Embryonic facial prominence (tissue), 1 donor: ENCODE measurements around the gene KDM3B.
A peak's percentile ranks its signal among the peaks of the same experiment; 100 is the strongest.
"Not testable (repeated sequence)": the region's sequence is repeated elsewhere in the genome, so short reads cannot be mapped to it uniquely, and the experiment has no call there.

ENCODE experiments used
- DNase-seq: peaks from one replicate; pipeline ENCODE4 v3.0.0-alpha.2; 2016; ENCODE audit errors: extremely low spot score

The KDM3B gene

DNA sequence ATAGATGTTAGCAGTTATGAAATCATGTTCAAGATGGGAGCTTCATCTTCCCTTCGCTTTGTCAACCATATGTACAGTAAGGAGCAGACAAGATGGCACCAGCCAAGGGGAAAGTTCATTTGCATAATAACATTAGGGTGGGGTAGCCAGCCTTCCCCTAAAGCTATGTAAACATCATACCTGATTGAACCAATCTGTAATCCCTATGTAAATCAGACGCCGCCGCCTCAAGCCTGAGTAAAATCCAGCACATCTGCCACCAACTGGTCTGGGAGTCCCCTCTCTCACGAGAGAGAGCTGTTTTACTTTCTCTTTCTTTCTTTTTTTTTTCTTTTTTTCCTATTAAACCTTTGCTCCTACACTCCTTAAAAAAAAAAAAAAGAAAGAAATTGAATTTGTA is 55.5 kb downstream of the KDM3B start:
- no peak for DNase-seq

DNA sequence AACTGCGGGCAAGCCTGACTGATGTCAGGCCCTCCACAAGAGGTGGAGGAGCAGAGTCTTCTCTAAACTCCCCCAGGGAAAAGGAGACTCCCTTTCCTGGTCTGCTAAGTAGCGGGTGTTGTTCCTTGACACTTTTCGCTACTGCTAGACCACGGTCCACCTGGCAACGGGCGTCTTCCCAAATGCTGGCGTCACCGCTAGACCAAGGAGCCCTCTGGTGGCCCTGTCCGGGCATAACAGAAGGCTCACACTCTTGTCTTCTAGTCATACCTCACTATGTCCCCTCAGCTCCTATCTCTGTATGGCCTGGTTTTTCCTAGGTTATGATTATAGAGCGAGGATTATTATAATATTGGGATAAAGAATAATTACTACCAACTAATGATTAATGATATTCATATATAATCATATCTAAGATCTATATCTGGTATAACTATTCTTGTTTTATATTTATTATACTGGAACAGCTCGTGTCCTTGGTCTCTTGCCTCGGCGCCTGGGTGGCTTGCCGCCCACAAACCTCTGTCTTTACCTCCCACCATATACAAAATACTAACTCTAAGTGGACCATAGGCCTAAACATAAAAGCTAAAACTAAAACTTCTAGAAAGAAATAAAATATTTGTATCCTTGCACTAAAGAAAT is 58.6 kb downstream of the KDM3B start:
- not testable (repeated sequence) for DNase-seq

DNA sequence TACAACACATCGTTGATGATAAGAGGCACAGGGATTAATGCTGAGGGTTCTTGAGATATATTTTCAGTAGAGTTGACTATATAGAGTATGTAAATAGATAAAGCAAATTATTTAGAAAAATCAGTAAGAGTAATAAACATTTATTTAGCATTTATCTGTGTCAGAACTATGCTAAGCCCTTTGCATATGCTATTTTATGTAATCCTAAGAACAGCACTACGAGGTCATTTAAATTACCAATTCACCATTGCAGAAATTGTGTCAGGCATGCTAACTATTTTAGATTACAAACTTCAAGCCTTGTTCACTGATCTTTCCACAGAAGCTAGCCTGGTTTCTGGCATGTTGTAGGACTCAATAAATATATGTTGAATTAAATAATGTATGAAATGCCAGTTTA is 66.0 kb downstream of the KDM3B start:
- no peak for DNase-seq

DNA sequence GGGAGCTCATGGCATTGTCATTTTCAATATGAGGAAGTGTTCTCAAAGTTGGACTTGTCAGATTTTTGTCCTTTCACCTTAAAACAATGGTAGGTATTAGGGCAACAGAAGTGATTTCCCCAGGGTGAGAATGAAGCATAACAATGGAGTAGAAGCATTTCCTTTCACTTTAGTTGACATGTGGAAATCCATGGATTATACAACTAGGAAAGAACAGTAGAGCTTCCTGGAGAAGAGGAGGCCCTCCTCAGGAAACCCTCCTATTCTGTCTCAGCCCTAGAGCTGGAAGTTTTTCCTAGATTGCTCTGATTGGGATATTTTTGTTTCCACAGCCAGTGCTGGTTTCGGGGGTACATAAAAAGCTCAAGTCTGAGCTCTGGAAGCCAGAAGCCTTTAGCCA is 72.6 kb downstream of the KDM3B start:
- no peak for DNase-seq

DNA sequence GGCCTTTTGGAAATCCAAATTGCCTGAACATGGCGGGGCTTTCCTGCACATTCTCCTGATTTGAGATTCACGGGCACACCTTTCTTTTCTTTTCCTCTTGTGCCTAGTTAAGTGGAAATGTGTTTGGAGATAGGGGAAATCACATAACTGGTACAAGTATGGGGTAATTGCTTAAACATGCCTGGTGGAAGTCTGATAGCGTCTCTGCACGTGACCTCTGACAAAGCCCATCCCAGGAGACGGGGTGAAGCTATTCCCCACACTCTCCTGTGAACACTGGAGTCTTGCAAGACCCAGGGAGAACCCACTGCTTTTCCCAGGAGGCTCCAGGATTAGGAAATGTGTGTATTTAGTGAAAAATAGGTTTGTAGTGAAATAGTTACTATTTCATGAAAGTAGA is 83.5 kb downstream of the KDM3B start:
- DNase-seq: no peak

DNA sequence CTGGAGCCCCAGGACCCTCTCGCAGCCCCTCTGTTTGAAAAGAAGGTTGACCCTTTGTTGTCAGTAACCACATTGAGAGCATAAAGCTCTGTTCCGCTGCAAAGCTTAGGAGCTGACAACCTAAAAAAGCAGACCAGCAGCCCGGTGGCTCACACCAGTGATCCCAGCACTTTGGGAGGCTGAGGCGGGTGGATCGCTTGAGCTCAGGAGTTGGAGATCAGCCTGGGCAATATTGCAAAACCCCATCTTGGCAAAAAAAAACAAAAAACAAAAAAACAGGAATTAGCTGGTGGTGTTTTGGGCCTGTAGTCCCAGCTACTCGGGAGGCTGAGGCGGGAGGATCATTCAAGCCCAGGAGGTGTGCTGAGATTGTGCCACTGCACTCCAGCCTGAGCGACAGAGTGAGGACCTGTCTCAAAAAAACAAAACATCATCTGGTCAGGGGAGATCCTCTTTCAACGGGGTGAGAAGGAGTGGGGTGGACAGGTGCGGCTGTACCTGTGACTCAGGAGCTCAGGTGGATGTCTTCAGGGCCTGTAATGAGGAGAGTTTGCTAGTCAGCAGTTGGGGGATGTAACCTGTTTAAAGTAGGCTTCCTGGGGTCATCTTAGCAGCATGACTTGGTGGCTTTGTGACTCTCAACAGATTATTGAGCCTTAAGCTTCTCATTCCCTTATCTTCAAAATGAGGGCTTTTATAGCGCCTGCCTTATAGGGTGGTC is 85.7 kb downstream of the KDM3B start:
- no peak for DNase-seq

DNA sequence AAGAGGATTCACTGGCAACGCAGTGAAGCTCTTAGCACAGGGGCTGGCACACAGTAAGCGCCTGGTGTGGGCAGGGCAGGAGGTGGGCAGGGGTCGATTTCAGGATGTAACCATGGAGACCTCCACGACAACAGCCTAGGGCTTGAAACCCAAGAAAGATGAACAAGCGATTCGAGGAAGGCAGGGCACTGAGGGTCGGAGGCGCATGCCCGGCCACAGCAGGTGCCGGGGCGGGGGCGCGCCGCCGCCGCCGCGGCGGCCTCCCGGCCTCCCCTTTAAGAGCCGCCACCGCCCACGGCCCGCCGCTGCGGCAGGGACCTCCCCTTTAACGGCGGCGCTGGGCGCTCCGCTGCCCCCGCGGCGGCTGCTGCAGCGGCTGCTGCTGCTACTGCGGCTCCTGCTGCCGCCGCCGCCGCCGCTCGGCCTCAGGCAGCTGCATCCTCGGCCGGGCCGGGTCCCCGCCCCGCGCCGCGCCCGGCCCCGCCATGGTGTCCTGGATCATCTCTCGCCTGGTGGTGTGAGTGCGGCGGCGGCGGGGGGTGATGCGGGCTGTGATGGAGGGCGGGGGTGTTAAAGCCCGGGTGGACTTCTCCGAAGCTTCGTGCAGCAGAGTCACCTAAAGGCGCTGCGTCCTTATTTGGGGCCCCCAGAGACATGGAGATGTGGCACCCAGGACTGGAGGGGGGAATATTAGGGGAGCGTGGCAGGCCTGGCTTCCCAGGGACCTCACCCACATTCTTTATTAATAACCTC is 86.4 kb downstream of the KDM3B start, which contains the start of gene REEP2:
Gene REEP2 (plus strand): TSS at position 334 of the 753 bp plus-strand sequence. CDS start 152 bp downstream, at position 486.
- no peak for DNase-seq

DNA sequence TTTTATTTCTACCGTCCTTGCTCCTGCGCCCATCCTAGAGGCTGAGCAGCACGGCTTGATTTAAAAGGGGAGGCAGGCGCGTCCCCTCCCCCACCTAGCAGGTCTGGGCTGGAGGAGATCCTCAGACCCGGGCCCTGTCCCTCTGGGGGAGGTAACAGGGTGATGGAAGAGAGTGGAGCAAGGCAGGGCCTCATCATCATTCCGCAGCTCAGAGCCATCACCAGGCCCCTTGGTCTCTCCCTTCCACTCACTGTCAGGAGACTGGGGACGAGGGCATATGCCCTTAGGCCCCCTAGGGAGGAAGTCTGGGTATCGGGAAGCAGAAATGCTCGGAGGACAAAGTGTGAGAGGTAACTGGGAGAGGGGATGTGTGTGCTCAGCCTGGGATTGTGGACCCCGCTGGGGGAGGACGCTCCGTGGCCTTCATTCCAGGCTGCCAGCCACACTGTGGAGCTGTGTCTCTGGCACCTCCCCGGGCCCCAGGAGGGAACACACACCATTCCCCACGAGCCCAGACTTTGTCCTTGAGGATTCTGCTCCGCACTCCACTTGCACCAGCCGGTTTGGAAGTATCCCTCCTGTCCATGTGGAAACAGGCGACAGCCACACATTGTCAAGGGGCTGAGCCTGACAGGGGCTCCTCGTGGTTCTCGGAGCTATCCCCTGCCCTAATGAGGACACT is 87.1 kb downstream of the KDM3B start:
- DNase-seq: no peak

DNA sequence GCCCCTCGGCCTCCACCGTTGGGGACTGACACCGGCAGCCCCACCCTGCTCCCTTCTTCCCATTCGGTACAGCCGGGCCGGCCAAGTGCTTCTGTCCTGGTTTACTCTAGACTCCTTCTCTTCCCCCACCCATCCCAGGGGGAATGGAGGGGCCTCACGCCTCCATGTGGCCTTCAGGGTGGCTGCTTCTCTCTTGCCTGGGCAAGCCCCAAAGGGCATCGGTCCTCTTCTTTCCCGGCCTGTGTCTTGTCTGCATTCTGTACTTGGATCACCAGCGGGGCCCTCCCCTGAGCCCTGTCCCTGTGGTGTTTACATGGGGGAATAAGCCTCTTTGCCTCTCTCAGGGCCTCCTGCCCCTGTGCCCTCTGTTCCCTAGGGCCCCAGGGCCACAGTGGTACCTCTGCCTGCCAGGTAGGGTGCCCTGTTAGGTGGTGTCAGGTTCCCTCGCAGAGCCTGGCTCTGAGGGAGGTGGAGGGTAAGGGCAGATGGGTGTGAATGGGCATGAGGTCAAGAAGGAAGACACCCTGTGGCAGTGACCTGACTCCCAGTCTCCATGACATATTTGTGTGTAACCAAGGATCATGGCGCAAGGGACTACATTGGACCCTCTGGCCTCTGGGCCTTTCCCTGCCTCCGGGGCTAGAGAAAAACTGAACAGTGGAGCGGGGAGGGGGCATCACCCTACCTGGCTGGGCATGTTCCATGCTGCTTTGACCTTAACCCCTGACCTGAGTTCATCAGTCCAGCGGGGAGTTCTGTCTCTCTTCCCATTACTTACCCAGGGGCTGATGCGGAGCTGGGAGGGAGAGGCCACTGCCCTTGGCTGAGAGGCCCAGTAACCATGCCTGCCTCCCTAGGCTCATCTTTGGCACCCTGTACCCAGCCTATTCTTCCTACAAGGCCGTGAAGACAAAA is 87.9 kb downstream of the KDM3B start:
- DNase-seq: no peak

DNA sequence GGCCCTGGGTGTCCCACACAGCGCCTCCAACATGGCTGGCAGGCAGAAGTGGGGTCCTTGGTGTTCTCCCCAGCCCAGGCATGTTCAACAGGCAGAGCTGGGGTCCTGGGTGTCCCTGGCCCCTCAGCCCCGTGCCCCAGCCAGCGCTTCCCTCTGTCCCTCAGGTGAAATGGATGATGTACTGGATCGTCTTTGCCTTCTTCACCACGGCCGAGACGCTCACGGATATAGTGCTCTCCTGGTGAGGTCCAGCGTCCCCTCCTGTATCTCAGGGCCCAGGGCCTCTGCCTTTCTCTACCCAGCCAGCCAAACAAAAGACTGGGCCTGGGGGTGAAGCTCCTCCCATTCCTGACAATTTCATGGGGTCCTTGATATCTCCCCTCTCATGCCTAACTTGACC is 88.7 kb downstream of the KDM3B start:
- DNase-seq: no peak

DNA sequence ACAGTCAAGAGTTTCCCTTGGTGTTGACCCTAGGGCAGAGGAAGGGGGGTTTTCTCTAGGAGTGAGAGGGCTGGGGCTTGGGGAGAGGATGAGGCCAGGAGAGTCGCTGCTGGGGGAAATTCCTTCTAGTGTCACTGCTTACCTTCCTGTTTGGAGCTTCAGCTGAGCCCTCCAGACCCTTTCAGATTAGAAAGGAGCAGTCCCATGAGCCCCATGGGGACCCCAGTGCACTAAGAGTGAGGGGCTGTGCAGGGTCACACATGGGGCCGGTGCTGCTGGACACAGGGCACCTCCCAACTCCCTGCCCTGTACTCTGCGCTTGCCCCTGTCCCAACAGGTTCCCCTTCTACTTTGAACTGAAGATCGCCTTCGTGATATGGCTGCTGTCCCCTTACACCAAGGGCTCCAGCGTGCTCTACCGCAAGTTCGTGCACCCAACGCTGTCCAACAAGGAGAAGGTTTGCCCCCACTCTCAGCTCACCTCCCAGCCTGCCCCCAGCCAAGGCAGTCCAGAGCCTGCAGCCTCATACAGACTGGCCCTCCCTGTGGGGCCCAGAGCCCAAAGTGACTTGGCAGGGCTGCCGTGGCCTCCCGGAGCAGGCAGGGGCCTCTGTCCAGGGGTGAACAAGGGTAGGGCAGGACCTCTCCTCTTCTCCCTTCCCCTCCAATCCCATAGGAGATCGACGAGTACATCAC is 91.7 kb downstream of the KDM3B start:
- no peak for DNase-seq

DNA sequence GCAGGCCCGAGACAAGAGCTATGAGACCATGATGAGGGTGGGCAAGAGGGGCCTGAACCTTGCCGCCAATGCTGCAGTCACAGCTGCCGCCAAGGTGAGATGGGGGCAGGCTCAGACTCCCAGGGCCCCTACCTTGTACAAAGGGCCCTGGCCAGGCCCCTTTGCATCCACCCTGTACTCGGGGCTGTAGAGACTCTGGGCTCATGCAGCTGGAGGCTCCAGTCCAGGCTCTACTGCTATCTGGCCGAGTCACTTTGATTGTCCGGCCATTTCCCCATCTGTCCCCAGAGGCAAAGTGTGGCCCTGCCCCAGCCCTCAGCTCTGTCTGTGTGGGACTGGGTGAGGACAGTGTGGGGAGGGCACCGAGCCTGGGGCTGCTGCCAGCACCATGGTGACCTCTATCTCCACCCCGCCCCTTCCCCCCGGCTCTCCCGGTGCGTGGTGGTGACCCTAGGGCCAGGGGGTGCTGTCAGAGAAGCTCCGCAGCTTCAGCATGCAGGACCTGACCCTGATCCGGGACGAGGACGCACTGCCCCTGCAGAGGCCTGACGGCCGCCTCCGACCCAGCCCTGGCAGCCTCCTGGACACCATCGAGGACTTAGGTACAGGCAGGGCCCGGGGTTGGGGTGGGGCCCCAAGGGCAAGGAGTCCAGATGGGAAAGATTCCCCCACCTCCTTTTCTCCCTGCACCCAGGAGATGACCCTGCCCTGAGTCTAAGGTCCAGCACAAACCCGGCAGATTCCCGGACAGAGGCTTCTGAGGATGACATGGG is 92.5 kb downstream of the KDM3B start:
- no peak for DNase-seq

DNA sequence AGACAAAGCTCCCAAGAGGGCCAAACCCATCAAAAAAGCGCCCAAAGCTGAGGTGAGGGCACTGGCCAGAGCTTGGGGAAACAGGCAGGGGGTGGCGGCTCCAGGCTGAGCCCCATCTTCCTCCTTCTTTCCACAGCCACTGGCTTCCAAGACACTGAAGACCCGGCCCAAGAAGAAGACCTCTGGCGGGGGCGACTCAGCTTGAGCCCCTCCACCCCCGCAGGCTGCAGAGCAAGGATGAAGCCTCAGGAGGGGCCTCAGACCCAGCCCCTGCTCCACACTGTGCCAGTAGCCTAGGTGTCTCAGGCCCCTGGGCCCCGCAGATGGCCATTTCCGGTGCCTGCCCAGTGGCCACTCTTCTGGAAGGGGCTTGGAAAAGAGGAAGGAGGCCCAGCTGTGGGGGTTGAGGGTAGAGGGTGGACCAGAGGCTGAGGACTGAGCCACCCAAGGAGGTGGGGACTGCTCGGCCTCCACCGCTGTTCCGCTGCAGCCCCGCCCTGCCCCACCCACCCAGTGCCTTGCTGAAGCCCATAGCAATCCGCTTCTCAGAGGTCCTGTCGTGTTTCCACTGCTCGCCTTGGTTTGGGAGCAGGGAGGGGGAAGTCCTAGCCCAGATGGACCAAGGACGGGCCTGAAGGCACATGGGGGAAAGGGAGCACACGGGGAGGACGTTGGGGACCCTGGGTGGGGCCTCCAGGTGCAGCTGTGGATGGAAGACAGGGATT is 93.2 kb downstream of the KDM3B start:
- no peak for DNase-seq

DNA sequence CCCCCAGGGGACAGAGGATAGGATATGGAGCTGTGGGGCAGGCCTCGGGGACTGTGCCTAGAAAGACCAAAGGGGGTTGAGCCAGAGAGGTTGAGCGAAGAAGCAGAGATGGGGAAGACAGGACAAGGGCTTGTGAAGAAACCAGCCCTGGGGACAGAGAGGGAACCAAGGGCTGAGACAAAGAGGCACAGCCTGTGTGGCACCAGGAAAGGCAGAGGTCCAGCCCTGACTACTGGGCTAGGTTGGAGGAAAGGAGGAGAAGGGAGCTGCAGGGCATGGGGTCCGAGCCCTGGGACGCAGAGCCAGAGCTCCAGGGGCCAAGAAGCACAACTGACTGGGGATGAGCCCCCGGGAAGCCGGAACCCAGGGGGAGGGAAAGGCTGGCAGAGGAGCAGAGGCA is 95.6 kb downstream of the KDM3B start:
- DNase-seq: no peak

DNA sequence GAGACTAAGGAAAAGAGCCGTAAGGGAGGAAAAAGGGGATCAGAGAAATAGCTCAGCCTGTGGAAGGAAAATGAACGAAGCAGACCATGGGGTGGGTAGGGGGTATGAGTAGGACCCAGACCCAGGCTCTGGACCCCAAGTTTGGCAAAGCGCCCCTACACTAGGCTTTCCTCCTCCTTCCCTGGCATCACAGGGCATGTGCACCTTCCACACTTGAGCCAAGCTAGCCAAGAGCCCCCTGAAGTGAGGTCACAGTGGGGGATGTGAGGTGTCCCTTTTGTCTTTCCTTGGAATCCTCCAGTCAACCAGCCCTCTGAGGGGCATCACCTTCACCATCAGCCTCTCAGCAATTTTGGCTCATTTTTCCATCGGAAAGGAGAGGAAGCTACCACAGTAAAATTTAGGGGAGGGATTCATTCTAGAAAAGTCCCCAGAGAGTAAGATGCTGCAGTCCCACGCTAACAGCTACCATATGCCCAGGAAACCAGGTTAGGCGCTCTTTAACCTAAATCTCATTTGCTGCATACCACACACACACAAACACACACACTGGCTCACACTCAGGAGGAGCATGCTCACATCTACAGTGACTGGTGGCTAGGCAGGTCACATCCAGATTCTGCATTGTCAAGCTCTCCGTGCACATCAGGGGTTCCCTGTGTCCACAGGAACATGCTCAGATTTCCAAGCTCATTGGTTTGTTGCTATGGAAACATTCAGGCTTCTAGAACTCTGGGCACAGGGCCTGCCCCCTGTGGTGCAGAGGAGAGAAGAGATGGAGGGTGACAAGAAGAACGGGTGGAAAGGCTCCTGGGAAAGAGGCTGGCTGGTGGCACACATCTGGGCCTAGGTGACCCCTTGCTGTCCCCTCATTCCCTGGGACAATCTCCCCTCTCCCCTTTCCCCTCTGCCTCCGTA is 96.3 kb downstream of the KDM3B start:
- DNase-seq: no peak

DNA sequence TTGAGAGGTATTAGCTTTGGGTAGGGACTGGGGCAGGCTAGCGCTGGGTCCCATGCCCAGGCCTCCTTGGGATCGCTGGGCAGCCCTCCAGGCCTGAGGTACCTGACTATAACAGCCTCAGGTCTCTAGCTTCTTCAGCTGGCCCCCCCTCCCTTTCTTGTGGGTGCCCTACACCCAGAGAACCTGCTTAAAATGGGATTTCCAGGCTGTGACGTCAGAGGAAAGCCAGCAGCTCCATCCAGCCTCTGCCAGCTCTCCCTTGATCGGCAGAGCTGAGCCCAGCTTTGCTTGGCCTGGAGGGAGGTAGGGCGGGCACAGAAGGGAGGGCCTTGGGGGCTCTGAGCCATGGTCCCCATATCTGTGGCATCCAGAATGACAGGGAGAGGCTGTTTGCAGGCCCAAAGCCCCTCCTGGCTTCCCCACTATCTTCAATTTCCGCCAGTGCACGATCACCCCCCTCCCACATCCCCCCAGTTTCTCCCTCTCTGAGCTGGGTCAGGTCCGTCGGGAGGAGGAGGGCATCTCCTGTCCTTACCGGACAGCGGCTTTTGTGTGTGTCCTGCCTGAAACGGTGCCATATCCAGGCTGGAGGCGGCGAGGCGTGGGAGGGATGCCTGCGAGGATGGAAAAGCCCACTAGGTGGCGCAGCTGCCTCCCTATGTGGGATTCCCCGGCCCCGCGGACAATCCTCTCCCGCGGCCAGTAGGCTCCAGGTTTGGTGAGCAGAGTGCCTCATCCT is 97.2 kb downstream of the KDM3B start:
- DNase-seq: peak; percentile 53

DNA sequence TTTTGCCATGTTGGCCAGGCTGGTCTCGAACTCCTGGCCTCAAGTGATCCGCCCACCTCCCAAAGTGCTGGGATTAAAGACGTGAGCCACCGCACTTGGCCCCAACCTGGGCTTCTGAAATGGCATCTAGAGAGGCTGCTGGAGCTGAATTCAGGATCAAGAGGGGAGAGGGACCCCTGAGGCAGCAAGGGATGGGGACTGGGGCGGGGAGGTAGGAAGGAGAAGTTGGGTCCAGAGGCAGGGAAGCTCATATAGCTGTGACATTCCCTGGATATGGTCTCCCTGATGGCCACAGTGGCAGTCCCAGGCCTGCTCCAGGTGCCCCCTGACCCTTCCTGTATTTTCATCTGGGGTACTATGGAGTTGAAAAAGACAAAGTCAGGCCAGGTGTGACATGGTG is 98.5 kb downstream of the KDM3B start:
- no peak for DNase-seq
